WTC11 (cell line): ENCODE data around the gene PLCL2. TPM values are rescaled to one million over a fixed set of nuclear protein-coding genes. Genes with fewer than 3 reads are reported as not detected.

Experiments
- ATAC-seq: fragments of 200-7000 bp; cut with Tn5 transposase; 2 replicates; pipeline ENCODE4 v1.10.0; 2021; ENCODE audit warnings: mild to moderate bottlenecking, moderate library complexity
- CTCF ChIA-PET: fragments of 300-600 bp; sonication (Branson Sonifier 250); formaldehyde crosslinking; loops from one replicate; lab custom pipeline; 2021; ENCODE audit warnings: antibody characterized with exemption; lab: Charles Lee
- POLR2A ChIA-PET: fragments of 350-600 bp; sonication (Branson Sonifier 250); formaldehyde crosslinking; loops from one replicate; lab custom pipeline; 2021; ENCODE audit warnings: antibody characterized with exemption; lab: Charles Lee
- DNase-seq: peaks from one replicate; pipeline ENCODE4 v3.0.0; 2021; ENCODE audit warnings: low spot score
- H3K27ac Mint-ChIP-seq: 2 replicates; pipeline ENCODE4 v1.8.0; 2021; ENCODE audit warnings: mixed read lengths
- H3K27me3 Mint-ChIP-seq: 2 replicates; pipeline ENCODE4 v1.8.0; 2021; ENCODE audit warnings: low read depth, mild to moderate bottlenecking, moderate library complexity, mixed read lengths
- H3K36me3 Mint-ChIP-seq: 2 replicates; pipeline ENCODE4 v1.8.0; 2021; ENCODE audit warnings: mixed read lengths
- H3K4me1 Mint-ChIP-seq: 2 replicates; pipeline ENCODE4 v1.8.0; 2022; ENCODE audit warnings: mixed read lengths
- H3K4me3 Mint-ChIP-seq: 2 replicates; pipeline ENCODE4 v1.8.0; 2021; ENCODE audit warnings: mild to moderate bottlenecking, moderate library complexity, mixed read lengths
- H3K9me3 Mint-ChIP-seq: 2 replicates; pipeline ENCODE4 v1.8.0; 2021; ENCODE audit warnings: mixed read lengths
- ATF3 ChIP-seq: sonication (generic); formaldehyde crosslinking; conservative IDR thresholded peaks from 2 replicates; pipeline ENCODE4 v1.8.1; 2022; ENCODE audit warnings: mild to moderate bottlenecking, missing genetic modification reagents
- CBFB ChIP-seq: sonication (generic); formaldehyde crosslinking; IDR thresholded peaks from 2 replicates; pipeline ENCODE4 v1.8.1; 2022; ENCODE audit warnings: mild to moderate bottlenecking, low read depth, missing genetic modification reagents
- E2F1 ChIP-seq: sonication (generic); formaldehyde crosslinking; IDR thresholded peaks from 2 replicates; pipeline ENCODE4 v1.8.0; 2022; ENCODE audit warnings: mild to moderate bottlenecking, missing genetic modification reagents
- FOXP4 ChIP-seq: sonication (generic); formaldehyde crosslinking; IDR thresholded peaks from 2 replicates; pipeline ENCODE4 v1.8.0; 2022; ENCODE audit warnings: mild to moderate bottlenecking, missing genetic modification reagents
- HMGXB4 ChIP-seq: sonication (generic); formaldehyde crosslinking; IDR thresholded peaks from 2 replicates; pipeline ENCODE4 v1.8.1; 2023; ENCODE audit warnings: mild to moderate bottlenecking, moderate library complexity, missing genetic modification reagents
- MXD4 ChIP-seq: fragments of 250-450 bp; sonication (Bioruptor Pico); IDR thresholded peaks from 2 replicates; pipeline ENCODE4 v1.8.0; 2021; ENCODE audit warnings: mild to moderate bottlenecking, moderate library complexity, borderline replicate concordance
- NFE2L1 ChIP-seq: sonication (generic); formaldehyde crosslinking; IDR thresholded peaks from 2 replicates; pipeline ENCODE4 v1.8.1; 2023; ENCODE audit warnings: missing genetic modification reagents
- NR1H2 ChIP-seq: sonication (generic); formaldehyde crosslinking; IDR thresholded peaks from 2 replicates; pipeline ENCODE4 v1.9.0; 2021; ENCODE audit warnings: mild to moderate bottlenecking, moderate library complexity, missing genetic modification reagents
- NR3C1 ChIP-seq: sonication (generic); formaldehyde crosslinking; conservative IDR thresholded peaks from 2 replicates; pipeline ENCODE4 v1.8.1; 2023; ENCODE audit warnings: low read depth, mild to moderate bottlenecking, missing genetic modification reagents
- OVOL2 ChIP-seq: fragments of 250-450 bp; sonication (Bioruptor Pico); IDR thresholded peaks from 2 replicates; pipeline ENCODE4 v1.9.0; 2021; ENCODE audit warnings: mild to moderate bottlenecking, borderline replicate concordance
- SMAD3 ChIP-seq: sonication (generic); formaldehyde crosslinking; IDR thresholded peaks from 2 replicates; pipeline ENCODE4 v1.8.0; 2022; ENCODE audit warnings: missing genetic modification reagents, mild to moderate bottlenecking, borderline replicate concordance
- SP1 ChIP-seq: sonication (generic); formaldehyde crosslinking; conservative IDR thresholded peaks from 2 replicates; pipeline ENCODE4 v1.8.1; 2022; ENCODE audit warnings: missing genetic modification reagents
- TEAD4 ChIP-seq: sonication (generic); formaldehyde crosslinking; IDR thresholded peaks from 2 replicates; pipeline ENCODE4 v1.8.0; 2022; ENCODE audit warnings: mild to moderate bottlenecking, missing genetic modification reagents
- ZNF532 ChIP-seq: fragments of 250-450 bp; sonication (Bioruptor Pico); IDR thresholded peaks from 2 replicates; pipeline ENCODE4 v1.9.0; 2021; ENCODE audit warnings: mild to moderate bottlenecking, borderline replicate concordance
- total RNA-seq: library from RNA; stranded (reverse); gene quantifications from 3 replicates; pipeline ENCODE4 v1.2.3, GENCODE V29; 2021
- TF ChIP-seq, protein P1 (sequence below): fragments of 250-450 bp; sonication (Bioruptor Pico); IDR thresholded peaks from 2 replicates; pipeline ENCODE4 v1.9.0; 2021; ENCODE audit warnings: mild to moderate bottlenecking
- TF ChIP-seq, protein P2 (sequence below): sonication (generic); formaldehyde crosslinking; IDR thresholded peaks from 2 replicates; pipeline ENCODE4 v1.8.1; 2023; ENCODE audit warnings: mild to moderate bottlenecking, missing genetic modification reagents

The PLCL2 gene
- total RNA-seq, 1 experiment from 2014 or later = 11.8 TPM

DNA sequence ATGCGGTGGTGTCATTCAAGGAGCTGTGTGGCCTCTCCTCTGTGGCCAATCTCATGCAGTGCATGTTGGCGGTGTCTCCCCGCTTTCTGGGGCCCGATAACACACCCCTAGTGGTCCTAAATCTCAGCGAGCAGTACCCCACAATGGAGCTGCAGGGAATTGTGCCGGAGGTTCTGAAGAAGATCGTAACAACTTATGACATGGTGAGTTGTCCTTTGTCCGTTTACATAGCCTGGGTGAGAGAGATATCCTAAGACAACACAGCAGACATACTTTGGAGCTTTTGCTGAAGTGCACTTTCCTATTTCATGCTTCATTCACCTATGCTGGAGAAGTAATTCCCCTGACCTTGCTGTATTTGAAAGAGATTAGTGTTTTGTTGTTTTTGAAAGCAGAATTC is 130.0 kb downstream of the PLCL2 start:
- POLR2A ChIA-PET = no interaction called here
- no peak for TF ChIP-seq CBFB (CRISPR knock-in tag)
- no peak for TF ChIP-seq SP1 (CRISPR knock-in tag)
- no peak for TF ChIP-seq NR3C1
- TF ChIP-seq E2F1 (CRISPR knock-in tag) = no peak
- TF ChIP-seq ZNF532 = no peak
- TF ChIP-seq FOXP4 (CRISPR knock-in tag) = no peak
- TF ChIP-seq, protein P1, sequence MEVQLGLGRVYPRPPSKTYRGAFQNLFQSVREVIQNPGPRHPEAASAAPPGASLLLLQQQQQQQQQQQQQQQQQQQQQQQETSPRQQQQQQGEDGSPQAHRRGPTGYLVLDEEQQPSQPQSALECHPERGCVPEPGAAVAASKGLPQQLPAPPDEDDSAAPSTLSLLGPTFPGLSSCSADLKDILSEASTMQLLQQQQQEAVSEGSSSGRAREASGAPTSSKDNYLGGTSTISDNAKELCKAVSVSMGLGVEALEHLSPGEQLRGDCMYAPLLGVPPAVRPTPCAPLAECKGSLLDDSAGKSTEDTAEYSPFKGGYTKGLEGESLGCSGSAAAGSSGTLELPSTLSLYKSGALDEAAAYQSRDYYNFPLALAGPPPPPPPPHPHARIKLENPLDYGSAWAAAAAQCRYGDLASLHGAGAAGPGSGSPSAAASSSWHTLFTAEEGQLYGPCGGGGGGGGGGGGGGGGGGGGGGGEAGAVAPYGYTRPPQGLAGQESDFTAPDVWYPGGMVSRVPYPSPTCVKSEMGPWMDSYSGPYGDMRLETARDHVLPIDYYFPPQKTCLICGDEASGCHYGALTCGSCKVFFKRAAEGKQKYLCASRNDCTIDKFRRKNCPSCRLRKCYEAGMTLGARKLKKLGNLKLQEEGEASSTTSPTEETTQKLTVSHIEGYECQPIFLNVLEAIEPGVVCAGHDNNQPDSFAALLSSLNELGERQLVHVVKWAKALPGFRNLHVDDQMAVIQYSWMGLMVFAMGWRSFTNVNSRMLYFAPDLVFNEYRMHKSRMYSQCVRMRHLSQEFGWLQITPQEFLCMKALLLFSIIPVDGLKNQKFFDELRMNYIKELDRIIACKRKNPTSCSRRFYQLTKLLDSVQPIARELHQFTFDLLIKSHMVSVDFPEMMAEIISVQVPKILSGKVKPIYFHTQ (CRISPR knock-in tag) = no peak
- no peak for TF ChIP-seq HMGXB4 (CRISPR knock-in tag)
- TF ChIP-seq, protein P2, sequence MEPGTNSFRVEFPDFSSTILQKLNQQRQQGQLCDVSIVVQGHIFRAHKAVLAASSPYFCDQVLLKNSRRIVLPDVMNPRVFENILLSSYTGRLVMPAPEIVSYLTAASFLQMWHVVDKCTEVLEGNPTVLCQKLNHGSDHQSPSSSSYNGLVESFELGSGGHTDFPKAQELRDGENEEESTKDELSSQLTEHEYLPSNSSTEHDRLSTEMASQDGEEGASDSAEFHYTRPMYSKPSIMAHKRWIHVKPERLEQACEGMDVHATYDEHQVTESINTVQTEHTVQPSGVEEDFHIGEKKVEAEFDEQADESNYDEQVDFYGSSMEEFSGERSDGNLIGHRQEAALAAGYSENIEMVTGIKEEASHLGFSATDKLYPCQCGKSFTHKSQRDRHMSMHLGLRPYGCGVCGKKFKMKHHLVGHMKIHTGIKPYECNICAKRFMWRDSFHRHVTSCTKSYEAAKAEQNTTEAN (CRISPR knock-in tag) = no peak
- no peak for TF ChIP-seq MXD4 (CRISPR knock-in tag)
- TF ChIP-seq NR1H2 = no peak
- no peak for TF ChIP-seq SMAD3 (CRISPR knock-in tag)
- no peak for TF ChIP-seq NFE2L1 (CRISPR knock-in tag)
- TF ChIP-seq TEAD4 (CRISPR knock-in tag) = no peak
- TF ChIP-seq ATF3 (CRISPR knock-in tag) = no peak
- TF ChIP-seq OVOL2 = no peak
- H3K27me3 Mint-ChIP-seq = no peaks in the 10 kb centered on the region
- CTCF ChIA-PET = interaction anchor here (0.7 kb wide), 1 partner anchor 26 kb away, joined by 3 read pairs; no protein-coding TSS in a partner anchor
- no peak overlapping the region for H3K4me3 Mint-ChIP-seq
- peaks cover 17% of the 10 kb centered on the region for H3K4me1 Mint-ChIP-seq
- H3K27ac Mint-ChIP-seq = no peak overlapping the region
- DNase-seq = no peak
- H3K36me3 Mint-ChIP-seq = 0 out of 2 replicates have a peak, but pooled peaks cover 5% of the 10 kb centered on the region
- H3K9me3 Mint-ChIP-seq = no peaks in the 10 kb centered on the region
- ATAC-seq = no peak
